Vagina (tissue), 2 donors: ENCODE data around the gene UPK1A. TPM values are rescaled to one million over a fixed set of nuclear protein-coding genes. Genes with fewer than 3 reads are reported as not detected.
A peak's percentile ranks its signal among the peaks of the same experiment; 100 is the strongest.

Experiments
- DNase-seq, 2 donors: peaks; one replicate each; pipeline ENCODE4 v3.0.0-alpha.2; 2017; ENCODE audit errors: extremely low spot score in 2 of 2
- H3K27ac ChIP-seq: fragments of 200-600 bp; sonication (generic); one replicate; pipeline ENCODE4 v1.5.1; 2019
- H3K27me3 ChIP-seq: fragments of 200-600 bp; sonication (generic); one replicate; pipeline ENCODE4 v1.5.1; 2019
- H3K36me3 ChIP-seq, 2 donors: fragments of 200-600 bp; sonication (generic); one replicate each; pipeline ENCODE4 v1.5.1; 2017 to 2019
- H3K4me1 ChIP-seq: fragments of 200-600 bp; sonication (generic); one replicate; pipeline ENCODE4 v1.5.1; 2019
- H3K4me3 ChIP-seq, 2 donors: fragments of 200-600 bp; sonication (generic); 1 replicate in 1 of 2; 2 replicates in 1 of 2; pipeline ENCODE4 v1.5.1; 2016 to 2019
- H3K9me3 ChIP-seq: fragments of 200-600 bp; sonication (generic); one replicate; pipeline ENCODE4 v1.5.1; 2019
- CTCF ChIP-seq, 3 experiments: fragments of 450-650 bp in 2 of 3; fragments of 200-600 bp in 1 of 3; sonication (generic) in 1 of 3; IDR thresholded peaks; one replicate each; pipeline ENCODE4 v1.5.1; 2017 to 2019; ENCODE audit warnings: antibody characterized with exemption in 3 of 3, mild to moderate bottlenecking in 2 of 3, moderate library complexity in 2 of 3
- POLR2A ChIP-seq, 2 donors: fragments of 450-650 bp; IDR thresholded peaks; one replicate each; pipeline ENCODE4 v1.6.1; 2017; ENCODE audit warnings: antibody characterized with exemption in 2 of 2, mild to moderate bottlenecking in 2 of 2, moderate library complexity in 2 of 2
- POLR2AphosphoS5 ChIP-seq, 2 donors: sonication (generic); formaldehyde crosslinking; IDR thresholded peaks; one replicate each; pipeline ENCODE4 v1.9.0; 2017; ENCODE audit warnings: antibody characterized with exemption in 2 of 2, mild to moderate bottlenecking in 2 of 2, low read depth in 1 of 2; ENCODE audit not compliant: insufficient read depth in 1 of 2
- intact Hi-C: fragments of 100-400 bp; cut with DNase I; formaldehyde crosslinking; loops from one replicate; pipeline ENCODE4 v1.15.1; 2023
- total RNA-seq: library from RNA; depleted of rRNA; stranded (reverse); fragments of >200 nt; gene quantifications from one replicate; pipeline ENCODE4 v1.2.3, GENCODE V29; 2016

UPK1A gene
- total RNA-seq: 9.1 TPM

GRCh38 chr19:35666251-35666913 lies at the start of gene UPK1A:
TSS of gene UPK1A (plus strand) at chr19:35666517. CDS start at chr19:35666813, 296 bp downstream.
- no peaks in the 10 kb centered on the region for H3K27me3 ChIP-seq
- no peak for DNase-seq
- intact Hi-C loops: no loop called here

GRCh38 chr19:35618857-35619256 lies 47.5 kb upstream of the UPK1A start:
- Histone ChIP-seq H3K36me3 (peaks cover 0 to 7% of the 10 kb centered on the region in 2 donors), H3K9me3 (no peaks in the 10 kb centered on the region), H3K4me1 (no peaks in the 10 kb centered on the region), H3K27me3 (no peaks in the 10 kb centered on the region), H3K4me3 (no peak overlapping the region), H3K27ac (no peak overlapping the region)
- no peak for TF ChIP-seq POLR2AphosphoS5 (IDR thresholded peaks at IDR 0.05; ENCODE audit: insufficient read depth in 1 of 2, low read depth in 1 of 2)
- TF ChIP-seq CTCF (IDR thresholded peaks at IDR 0.05): no peak
- TF ChIP-seq POLR2A (IDR thresholded peaks at IDR 0.05): no peak
- intact Hi-C loops: no loop called here
- no peak for DNase-seq

More at GRCh38 chr19:35666251-35666913, at the start of gene UPK1A:
- H3K9me3 ChIP-seq: no peaks in the 10 kb centered on the region
- no peaks in the 10 kb centered on the region for H3K4me1 ChIP-seq
- H3K27ac ChIP-seq: no peak within 1 kb of the TSS
- TF ChIP-seq POLR2A (IDR thresholded peaks at IDR 0.05) (no peak), POLR2AphosphoS5 (IDR thresholded peaks at IDR 0.05; ENCODE audit: insufficient read depth in 1 of 2, low read depth in 1 of 2) (no peak), CTCF (IDR thresholded peaks at IDR 0.05) (no peak)
- H3K4me3 ChIP-seq: peak within 1 kb of the TSS in 1 of 2 donors; percentile 11
- no peaks in the 10 kb centered on the region for H3K36me3 ChIP-seq

GRCh38 chr19:35619290-35619923 lies 46.9 kb upstream of the UPK1A start:
- Histone ChIP-seq H3K36me3 (peaks cover 0 to 7% of the 10 kb centered on the region in 2 donors), H3K4me1 (no peaks in the 10 kb centered on the region), H3K27ac (no peak overlapping the region), H3K4me3 (no peak overlapping the region), H3K9me3 (no peaks in the 10 kb centered on the region), H3K27me3 (no peaks in the 10 kb centered on the region)
- DNase-seq: peak in 1 of 2 donors; percentile 76
- intact Hi-C loops: no loop called here
- TF ChIP-seq POLR2AphosphoS5 (IDR thresholded peaks at IDR 0.05; ENCODE audit: insufficient read depth in 1 of 2, low read depth in 1 of 2) (no peak), POLR2A (IDR thresholded peaks at IDR 0.05) (no peak), CTCF (IDR thresholded peaks at IDR 0.05) (no peak)

- Histone ChIP-seq H3K27me3 (no peaks in the 10 kb centered on the region), H3K27ac (no peak overlapping the region), H3K36me3 (peaks cover 0 to 7% of the 10 kb centered on the region in 2 donors), H3K4me1 (no peaks in the 10 kb centered on the region), H3K9me3 (no peaks in the 10 kb centered on the region), H3K4me3 (no peak overlapping the region)
- TF ChIP-seq POLR2A (IDR thresholded peaks at IDR 0.05) (no peak), CTCF (IDR thresholded peaks at IDR 0.05) (no peak), POLR2AphosphoS5 (IDR thresholded peaks at IDR 0.05; ENCODE audit: insufficient read depth in 1 of 2, low read depth in 1 of 2) (no peak)
- intact Hi-C loops: no loop called here
- DNase-seq: no peak
Measured at GRCh38 chr19:35620001-35620400, 46.3 kb upstream of the UPK1A start.

GRCh38 chr19:35621708-35622107 lies 44.6 kb upstream of the UPK1A start:
- no peak overlapping the region for H3K27ac ChIP-seq
- no peaks in the 10 kb centered on the region for H3K9me3 ChIP-seq
- DNase-seq: no peak
- TF ChIP-seq POLR2AphosphoS5 (IDR thresholded peaks at IDR 0.05; ENCODE audit: insufficient read depth in 1 of 2, low read depth in 1 of 2) (no peak), CTCF (IDR thresholded peaks at IDR 0.05) (no peak), POLR2A (IDR thresholded peaks at IDR 0.05) (no peak)
- H3K36me3 ChIP-seq: peaks cover 0 to 7% of the 10 kb centered on the region in 2 donors
- H3K4me3 ChIP-seq: no peak overlapping the region
- intact Hi-C loops: no loop called here
- no peaks in the 10 kb centered on the region for H3K27me3 ChIP-seq
- no peaks in the 10 kb centered on the region for H3K4me1 ChIP-seq
